ENCODE data around the gene PIWIL4. TPM values are rescaled to one million over a fixed set of nuclear protein-coding genes. Genes with fewer than 3 reads are reported as not detected.
A peak's percentile ranks its signal among the peaks of the same experiment; 100 is the strongest.

The PIWIL4 gene
- total RNA-seq, 4 donors from 2014 or later: 1.5 to 5.1 (median 3.5) TPM

DNA sequence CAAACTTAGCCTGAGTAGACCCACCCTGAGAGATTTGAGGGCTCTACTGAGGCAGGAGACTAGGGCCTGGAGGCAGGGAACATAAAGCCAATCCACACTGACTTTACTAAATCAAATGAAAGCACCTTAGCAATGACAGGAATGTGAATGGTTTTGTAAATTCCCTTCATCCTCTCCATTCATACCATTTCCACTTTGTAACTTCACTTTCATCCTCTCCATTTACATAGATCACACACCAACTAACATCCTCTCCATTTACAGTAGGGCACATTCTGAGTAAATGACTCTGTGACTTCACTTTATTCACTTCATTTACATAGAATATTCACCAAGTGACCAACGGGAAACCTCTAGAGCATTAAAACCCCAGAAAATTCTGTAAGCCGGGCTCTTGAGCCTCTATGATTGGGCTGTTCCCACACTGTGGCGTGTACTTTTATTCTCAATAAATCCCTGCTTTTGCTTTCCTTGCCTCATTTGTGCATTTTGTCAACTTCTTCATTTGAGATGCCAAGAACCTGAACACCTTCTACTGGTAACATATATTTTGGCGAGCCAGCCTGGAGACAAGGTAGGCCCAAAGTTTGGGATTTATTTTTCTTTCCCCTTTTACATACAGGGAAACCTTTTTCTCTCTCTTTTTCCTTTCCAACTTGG, 82.9 kb downstream of the PIWIL4 start:
- H3K36me3 ChIP-seq: no peaks in the 10 kb centered on the region
- no peaks in the 10 kb centered on the region for H3K4me1 ChIP-seq
- no peaks in the 10 kb centered on the region for H3K9me3 ChIP-seq
- 77 to 88% methylated on average over 4 of the region's 4 CpGs for WGBS, 2 donors
- no peak for DNase-seq
- intact Hi-C loops (cut with DNase I): no loop called here
- H3K4me3 ChIP-seq (replicated peaks in 1 of 3): no peak overlapping the region
- no peak overlapping the region for H3K27ac ChIP-seq
- TF ChIP-seq, protein P1, sequence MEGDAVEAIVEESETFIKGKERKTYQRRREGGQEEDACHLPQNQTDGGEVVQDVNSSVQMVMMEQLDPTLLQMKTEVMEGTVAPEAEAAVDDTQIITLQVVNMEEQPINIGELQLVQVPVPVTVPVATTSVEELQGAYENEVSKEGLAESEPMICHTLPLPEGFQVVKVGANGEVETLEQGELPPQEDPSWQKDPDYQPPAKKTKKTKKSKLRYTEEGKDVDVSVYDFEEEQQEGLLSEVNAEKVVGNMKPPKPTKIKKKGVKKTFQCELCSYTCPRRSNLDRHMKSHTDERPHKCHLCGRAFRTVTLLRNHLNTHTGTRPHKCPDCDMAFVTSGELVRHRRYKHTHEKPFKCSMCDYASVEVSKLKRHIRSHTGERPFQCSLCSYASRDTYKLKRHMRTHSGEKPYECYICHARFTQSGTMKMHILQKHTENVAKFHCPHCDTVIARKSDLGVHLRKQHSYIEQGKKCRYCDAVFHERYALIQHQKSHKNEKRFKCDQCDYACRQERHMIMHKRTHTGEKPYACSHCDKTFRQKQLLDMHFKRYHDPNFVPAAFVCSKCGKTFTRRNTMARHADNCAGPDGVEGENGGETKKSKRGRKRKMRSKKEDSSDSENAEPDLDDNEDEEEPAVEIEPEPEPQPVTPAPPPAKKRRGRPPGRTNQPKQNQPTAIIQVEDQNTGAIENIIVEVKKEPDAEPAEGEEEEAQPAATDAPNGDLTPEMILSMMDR (IDR thresholded peaks at IDR 0.05): no peak
- no peak for TF ChIP-seq POLR2A (IDR thresholded peaks at IDR 0.05)
- H3K27me3 ChIP-seq: no peaks in the 10 kb centered on the region

DNA sequence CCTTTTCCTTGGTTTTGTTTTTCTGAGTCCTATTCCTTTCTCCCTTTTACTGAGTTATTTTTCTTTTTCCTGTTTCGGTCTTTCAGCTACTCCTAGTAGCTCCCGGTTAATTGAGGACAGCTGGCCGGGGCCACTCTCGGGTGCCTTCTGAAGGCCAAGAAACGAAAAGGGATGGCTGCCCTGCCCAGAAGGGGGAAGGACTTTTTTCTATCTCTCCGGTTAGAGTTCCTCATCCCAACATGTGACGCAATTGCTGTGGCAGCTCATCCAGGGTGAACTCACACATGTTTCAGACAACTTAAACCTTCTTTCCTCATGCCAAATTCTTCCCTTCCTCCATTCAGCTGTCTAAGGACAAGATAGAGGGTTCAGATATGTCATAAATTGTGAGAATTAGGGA, 83.6 kb downstream of the PIWIL4 start:
- H3K9me3 ChIP-seq: no peaks in the 10 kb centered on the region
- peak; percentile 10 to 15 for DNase-seq
- WGBS, 2 donors: 65 to 67% methylated on average over 7 of the region's 7 CpGs
- H3K27ac ChIP-seq: no peak overlapping the region
- intact Hi-C loops (cut with DNase I): no loop called here
- TF ChIP-seq, protein P1 (IDR thresholded peaks at IDR 0.05): no peak
- no peak for TF ChIP-seq POLR2A (IDR thresholded peaks at IDR 0.05)
- no peaks in the 10 kb centered on the region for H3K4me1 ChIP-seq
- no peaks in the 10 kb centered on the region for H3K27me3 ChIP-seq
- H3K36me3 ChIP-seq: no peaks in the 10 kb centered on the region
- H3K4me3 ChIP-seq (replicated peaks in 1 of 3): no peak overlapping the region

DNA sequence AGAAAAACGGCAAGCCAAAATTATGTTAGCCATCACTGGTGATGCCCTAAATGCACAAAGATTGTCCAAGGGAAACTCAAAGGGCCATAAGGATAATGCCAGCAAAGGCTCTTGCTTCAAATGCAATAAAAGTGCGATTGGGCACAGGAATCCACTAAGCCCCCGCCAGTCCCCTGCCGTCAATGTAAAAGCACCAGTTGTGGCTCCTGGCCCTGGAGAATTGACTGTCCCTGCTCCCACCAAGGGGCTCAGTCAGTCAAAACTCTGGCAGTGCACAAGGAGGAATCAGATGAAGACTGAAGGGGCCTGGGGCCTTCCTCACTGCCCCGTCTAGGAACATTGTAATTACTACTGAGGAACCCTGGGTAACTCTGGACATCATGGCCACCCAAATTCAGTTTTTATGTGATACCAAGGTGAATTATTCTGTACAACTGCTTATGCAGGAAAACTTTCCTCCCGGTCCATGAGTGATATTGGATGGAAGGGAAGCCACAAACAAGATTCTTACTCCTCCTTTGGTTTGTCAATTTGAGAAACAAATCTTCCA, 85.6 kb downstream of the PIWIL4 start:
- TF ChIP-seq POLR2A (IDR thresholded peaks at IDR 0.05): no peak
- TF ChIP-seq, protein P1 (IDR thresholded peaks at IDR 0.05): no peak
- Histone ChIP-seq H3K36me3 (no peaks in the 10 kb centered on the region), H3K4me1 (no peaks in the 10 kb centered on the region), H3K4me3 (replicated peaks in 1 of 3) (no peak overlapping the region), H3K27ac (no peak overlapping the region), H3K27me3 (no peaks in the 10 kb centered on the region), H3K9me3 (no peaks in the 10 kb centered on the region)
- intact Hi-C loops (cut with DNase I): no loop called here
- no peak for DNase-seq
- 90% methylated on average over 6 of the region's 6 CpGs for WGBS, 2 donors

DNA sequence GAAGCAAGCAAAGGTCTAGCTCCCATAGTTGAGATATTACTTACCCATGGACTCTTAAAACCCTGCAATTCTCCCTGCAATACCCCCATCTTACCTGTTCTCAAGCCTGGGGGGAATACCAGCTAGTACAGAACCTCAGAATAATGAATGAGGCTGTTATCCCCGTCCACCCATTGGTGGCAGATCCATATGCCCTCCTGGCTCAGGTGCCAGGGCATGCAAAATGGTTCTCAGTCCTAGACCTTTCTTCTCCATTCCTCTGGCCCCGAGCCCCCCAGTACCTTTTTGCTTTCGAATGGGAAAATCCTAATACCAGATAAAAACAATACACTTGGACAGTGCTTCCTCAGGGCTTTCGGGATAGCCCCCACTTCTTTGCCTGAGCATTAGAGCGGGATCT, 86.4 kb downstream of the PIWIL4 start:
- 91 to 92% methylated on average over 5 of the region's 5 CpGs for WGBS, 2 donors
- Histone ChIP-seq H3K36me3 (no peaks in the 10 kb centered on the region), H3K4me1 (no peaks in the 10 kb centered on the region), H3K4me3 (replicated peaks in 1 of 3) (no peak overlapping the region), H3K27ac (no peak overlapping the region), H3K27me3 (no peaks in the 10 kb centered on the region), H3K9me3 (no peaks in the 10 kb centered on the region)
- intact Hi-C loops (cut with DNase I): no loop called here
- no peak for TF ChIP-seq POLR2A (IDR thresholded peaks at IDR 0.05)
- TF ChIP-seq, protein P1 (IDR thresholded peaks at IDR 0.05): no peak
- DNase-seq: no peak

DNA sequence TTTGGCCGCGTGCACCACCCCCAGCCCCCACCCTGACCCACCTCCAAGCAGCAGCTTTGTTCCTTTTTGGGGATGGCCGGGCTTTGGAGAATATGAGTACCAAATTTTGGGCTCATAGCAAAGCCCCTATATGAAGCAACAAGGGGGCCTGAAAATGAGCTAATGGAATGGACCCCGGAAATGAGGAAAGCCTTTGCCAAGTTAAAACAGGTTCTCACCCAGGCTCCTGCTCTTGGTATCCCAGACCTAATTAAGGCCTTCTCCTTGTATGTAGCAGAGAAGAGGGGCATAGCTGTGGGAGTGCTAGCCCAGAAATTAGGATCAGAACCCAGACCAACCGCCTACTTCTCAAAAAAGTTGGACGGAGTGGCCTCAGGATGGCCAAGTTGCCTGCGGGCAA, 87.0 kb downstream of the PIWIL4 start:
- TF ChIP-seq, protein P1 (IDR thresholded peaks at IDR 0.05): no peak
- no peak for TF ChIP-seq POLR2A (IDR thresholded peaks at IDR 0.05)
- Histone ChIP-seq H3K27ac (no peak overlapping the region), H3K36me3 (no peaks in the 10 kb centered on the region), H3K4me1 (no peaks in the 10 kb centered on the region), H3K4me3 (replicated peaks in 1 of 3) (no peak overlapping the region), H3K27me3 (no peaks in the 10 kb centered on the region), H3K9me3 (no peaks in the 10 kb centered on the region)
- intact Hi-C loops (cut with DNase I): no loop called here
- no peak for DNase-seq
- 95 to 97% methylated on average over 7 of the region's 7 CpGs for WGBS, 2 donors
